Activated T-cell treated with anti-CD3 and anti-CD28 coated beads, Interleukin-2, amount 50 U/mL, for 1 hour (primary cell): Measurements from ENCODE around the gene WHRN.

Experiments
- DNase-seq: peaks from one replicate; pipeline ENCODE4 v3.0.0-alpha.2; 2020

WHRN gene

DNA sequence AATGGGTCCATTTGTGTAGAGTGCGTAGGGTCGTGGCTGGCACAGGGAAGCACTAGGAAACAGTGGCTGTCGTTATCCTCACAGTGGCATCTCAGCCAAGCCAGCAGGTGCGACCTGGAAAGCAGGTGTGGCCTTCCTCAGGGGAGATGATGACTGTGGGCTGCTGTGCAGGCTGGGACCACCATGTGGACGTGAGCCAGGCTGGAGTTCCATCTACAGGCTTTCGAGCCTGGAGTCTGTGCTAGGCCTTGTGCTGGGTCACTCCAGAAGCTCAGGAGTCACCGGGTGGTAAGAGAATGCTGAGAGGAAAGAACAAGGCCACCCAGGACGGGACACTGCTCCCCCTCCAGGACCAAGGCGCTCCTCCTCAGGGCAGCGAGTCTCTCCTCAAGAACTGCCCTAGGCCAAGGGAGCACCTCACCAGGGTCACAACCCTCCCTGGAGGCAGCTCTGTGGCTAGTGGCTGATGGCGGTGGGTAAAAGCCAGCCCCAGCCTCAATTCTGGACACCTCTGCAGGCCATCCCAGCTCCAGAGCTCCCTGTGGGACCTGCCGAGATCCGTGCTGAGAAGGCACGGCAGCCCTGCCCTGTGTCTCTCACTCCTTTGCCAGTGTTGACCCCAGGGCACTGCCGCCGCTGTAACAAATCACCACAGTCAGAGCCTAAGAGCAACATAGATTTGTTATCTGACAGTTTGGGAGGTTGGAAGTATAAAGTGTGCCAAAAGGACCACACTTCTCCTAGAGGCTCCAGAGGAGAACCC lies 36.0 kb downstream of the WHRN start:
- DNase-seq = no peak

DNA sequence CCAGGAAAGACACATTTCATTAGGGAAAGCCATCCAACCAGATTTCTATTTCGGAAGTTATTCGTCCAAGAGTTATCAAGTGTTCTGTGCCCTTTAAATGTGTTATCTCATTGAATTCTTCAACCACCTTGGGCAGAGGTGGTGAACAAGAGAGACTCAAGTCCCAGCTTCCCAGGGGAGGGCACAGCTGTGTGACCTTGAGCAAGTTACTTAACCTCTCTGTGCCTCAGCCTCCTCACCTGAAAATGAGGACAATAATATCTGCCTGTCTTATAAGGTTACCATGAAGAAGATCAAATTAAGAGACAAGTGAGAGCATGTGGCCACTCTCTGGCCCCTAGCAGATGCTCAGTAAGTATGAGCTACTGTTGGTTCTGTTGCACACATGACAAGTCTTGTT lies 37.4 kb downstream of the WHRN start:
- DNase-seq = no peak

DNA sequence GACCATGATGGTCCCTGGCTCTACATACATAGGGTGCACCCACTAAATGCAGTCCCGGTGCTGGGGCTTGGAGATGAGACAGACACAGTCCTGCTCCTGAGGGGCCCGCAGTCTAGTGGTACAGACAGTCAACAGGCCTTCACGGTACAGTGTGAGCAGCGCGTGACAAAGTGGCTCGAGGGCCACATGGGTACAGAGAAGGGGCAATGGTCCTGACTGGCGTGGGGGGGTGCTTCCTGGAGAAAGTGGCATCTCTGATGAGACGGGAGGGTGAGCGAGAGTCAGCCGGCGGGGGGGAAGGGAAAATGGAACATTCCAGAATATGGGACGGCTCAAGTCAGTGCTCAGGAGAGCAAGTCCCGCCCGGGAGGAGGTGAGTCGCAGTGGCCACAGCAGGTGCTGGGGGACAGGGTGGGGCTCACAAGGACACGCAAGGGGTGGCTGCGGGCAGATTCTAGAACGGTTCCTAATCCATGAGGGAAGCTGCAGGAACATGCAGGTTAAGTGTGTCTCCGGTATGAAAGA lies 38.0 kb downstream of the WHRN start:
- no peak for DNase-seq

DNA sequence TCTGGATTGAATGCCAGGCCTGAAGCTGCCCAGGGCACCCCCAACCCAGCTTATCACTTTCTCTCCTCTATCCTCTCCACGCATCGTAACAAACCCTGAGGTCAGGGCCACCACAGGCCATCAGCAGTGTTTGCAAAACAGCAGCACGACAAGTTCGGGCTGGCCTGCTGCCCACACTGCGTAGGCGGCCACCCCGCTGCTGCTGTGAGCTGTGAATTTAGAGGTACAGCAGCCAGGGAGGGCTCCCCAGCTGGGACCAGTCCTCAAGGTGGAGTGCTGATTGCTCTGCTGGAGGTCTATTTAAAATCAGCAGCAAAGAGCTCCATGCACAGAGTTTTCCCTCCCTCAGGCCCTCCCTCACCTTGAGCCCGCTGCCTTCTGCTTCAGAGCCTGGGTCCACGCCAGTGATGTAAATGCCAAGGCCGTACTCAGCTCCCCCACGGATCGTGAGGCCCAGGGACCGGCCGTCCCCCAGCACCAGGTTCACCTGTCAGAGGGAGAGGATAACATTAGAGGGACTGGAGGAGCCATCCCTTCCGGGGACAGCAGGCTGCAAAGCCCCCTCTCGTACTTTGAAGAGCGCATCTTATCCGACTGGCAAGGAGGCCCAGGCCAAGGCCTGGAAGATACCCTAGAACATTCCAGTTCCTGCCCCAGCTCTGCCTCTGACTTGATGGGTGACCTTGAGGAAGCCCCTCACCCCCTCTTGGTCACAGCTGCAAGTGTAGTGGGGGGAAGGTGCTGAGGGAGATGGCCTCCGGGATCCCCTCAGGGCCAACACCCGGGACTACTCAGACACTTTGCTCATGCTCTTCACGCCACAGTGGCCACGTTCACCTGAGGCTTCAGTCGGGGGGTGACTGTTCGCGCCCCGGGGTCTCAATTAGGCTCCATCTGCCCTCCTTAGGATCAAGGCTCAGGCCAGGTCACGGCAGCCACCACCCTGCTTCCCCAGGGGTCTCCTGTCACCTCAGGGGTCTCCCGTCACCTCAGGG lies 39.1 kb downstream of the WHRN start:
- DNase-seq = no peak

DNA sequence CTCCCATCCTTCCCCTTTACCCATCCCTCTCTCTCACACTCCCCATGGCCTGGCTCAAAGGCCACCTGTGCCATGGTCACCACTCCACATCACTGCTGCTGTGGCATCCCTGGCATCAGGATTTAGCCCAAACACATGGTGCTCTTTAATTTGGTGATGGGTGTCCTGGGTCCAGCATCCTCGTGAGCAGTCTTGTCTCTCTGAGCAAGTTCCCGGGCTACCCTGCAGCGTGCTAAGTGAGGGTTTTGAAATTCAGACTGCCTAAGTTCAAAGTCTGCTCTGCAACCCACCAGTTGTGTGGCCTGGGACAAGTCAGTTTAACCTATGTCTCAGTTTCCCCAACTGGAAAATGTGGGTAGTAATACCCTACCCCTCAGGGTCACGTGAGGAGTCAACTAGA lies 39.9 kb downstream of the WHRN start:
- no peak for DNase-seq

DNA sequence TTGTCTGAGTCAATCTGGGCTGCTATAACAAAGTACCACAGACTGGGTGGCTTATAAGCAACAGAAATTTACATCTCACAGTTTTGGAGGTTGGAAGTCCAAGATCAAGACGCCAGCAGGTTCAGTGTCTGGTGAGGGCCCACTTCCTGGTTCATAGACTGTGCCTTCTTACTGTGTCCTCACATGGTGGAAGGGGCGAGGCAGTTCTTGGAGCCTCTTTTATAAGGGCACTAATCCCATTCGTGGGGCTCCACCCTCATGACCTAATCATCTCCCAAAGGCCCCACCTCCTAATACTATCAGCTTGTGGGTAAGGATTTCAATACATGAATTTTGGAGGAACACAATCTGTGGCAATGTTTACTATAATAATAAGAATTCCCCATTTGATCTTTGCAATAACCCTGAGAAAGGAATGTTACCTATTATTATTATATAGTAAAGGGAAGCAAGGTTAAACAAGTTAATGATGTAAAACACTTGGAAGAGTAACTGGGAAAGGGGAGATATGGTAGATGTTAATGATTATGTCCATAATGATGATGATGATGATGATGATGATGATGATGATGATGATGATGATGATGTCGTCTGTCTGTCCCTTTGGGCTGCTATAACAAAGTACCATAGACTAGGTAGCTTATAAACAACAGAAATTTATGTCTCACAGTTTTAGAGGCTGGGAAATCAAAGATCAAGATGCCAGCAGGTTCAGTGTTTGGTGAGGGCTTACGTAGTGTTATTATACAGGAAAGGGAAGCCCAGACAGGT lies 40.8 kb downstream of the WHRN start:
- no peak for DNase-seq

DNA sequence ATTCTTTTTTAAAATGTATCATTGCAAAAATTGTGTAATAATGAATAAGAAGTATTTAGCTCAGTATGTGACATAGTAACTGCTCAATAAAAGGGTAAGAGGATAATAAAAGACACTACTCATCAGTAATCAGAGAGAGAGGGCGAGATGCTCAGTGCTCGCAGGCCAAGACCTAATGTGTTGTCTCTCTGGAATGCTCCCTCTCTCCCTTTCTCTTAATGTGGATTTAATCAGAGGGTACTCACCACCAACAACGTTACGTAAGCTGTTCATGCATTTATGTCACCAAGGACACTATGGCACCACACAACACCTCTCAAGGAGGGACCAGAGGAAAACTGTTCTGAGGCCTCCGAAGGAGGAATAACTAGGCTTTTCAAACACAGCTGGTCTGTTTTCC lies 42.5 kb downstream of the WHRN start:
- DNase-seq = no peak

DNA sequence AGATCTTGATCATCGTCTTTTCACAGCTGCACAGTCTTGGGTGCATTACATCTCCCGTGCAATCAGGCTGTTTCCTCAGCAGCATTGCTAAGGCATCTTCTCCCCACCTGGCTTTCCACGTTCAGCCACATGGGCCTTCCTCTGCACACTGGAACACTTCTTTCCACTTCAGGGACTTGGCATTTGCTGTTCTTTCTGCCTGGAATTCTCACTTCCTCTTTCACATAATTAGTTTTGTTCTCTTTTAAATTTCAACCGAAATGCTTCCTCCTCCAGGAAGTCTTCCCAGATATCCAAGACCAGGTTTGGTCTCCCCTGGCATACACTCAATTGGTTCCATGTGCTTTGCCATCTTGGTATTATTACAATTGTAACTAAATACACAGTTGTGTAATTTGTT lies 43.8 kb downstream of the WHRN start:
- no peak for DNase-seq

DNA sequence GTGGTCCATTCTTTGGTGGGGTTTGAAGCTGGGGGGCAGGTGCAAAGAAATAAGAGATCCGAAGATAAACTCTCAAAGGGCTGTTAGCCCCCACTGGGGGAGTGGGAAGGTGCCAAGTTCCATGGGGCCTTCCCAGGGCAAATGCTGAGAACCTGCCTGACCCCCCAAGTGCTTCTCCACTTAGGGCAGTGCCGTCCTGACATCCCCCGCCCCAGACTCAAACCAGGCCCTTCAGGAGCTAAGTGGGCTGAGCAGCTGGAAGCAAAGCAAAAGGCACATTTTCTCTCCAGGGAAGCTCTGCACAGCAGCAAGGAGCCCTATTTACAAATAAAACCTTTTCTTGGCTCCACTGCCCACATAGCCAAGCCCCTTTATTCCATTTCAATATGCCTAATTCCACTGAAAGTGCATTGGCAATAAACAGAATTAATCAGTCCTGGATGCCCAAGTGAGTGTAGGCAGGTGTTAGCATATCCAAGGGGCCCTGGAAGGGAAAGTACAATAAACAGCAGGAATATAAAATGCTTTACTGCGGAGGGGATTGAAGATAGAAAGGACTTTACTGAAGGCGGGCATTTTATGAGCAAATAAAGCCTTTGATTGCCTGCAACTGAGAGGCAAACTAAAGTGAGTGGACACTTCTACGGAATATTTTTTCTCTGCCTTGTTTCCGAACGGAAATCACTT lies 44.6 kb downstream of the WHRN start:
- DNase-seq = no peak

DNA sequence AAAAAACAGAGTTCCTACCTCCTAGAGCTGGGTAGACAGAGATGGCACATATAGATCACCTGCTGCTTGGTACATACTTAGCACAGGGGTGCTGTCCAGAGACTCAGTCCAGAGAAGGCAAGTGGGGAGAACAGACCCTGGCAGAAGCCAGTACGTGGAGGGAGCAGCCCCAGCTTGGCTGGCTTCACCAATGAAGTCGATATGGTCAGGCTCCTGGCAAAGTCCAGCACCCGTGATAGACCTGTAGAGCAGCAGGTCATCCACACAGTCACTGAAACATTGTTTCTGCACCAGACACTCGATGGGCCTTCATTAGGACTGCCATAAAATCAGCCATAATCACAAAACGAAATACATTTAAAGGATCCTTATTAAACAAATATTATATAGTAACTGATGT lies 45.8 kb downstream of the WHRN start:
- DNase-seq = no peak

DNA sequence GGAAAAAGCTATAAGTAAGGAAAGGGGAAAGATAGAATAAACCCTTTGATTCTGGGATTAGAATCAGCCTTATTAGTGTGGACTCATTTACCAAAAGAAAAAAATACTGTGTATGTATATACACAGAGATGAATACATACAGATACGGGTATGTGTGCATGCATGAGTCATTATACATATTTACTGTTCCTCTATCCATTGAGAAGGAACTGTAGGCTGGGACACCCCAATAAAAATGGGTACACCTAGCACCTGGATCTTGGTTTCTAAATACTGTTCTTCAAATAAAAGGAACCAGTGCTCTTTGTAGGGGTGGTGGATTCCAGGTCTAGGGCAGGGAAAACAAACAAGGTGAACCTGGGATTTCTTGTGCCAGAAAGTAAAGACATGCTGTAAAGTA lies 48.3 kb downstream of the WHRN start:
- DNase-seq = no peak

DNA sequence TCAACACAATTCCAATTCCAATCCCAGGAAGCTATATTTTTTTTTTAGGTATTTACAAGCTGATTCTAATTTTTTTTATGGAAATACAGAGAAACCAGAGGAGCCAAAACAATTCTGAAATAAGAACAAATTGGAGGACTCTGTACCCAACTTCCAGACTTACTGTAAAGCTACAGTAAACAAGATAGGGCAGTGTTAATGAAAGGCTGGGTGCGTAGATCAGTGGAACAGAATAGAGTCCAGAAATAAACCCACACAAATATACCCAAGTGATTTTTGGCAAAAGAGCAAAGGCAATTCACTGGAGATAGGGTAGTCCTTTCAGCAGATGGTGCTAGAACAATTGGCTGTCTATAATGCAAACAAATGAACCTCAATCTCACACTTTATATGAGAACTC lies 50.6 kb downstream of the WHRN start:
- no peak for DNase-seq

DNA sequence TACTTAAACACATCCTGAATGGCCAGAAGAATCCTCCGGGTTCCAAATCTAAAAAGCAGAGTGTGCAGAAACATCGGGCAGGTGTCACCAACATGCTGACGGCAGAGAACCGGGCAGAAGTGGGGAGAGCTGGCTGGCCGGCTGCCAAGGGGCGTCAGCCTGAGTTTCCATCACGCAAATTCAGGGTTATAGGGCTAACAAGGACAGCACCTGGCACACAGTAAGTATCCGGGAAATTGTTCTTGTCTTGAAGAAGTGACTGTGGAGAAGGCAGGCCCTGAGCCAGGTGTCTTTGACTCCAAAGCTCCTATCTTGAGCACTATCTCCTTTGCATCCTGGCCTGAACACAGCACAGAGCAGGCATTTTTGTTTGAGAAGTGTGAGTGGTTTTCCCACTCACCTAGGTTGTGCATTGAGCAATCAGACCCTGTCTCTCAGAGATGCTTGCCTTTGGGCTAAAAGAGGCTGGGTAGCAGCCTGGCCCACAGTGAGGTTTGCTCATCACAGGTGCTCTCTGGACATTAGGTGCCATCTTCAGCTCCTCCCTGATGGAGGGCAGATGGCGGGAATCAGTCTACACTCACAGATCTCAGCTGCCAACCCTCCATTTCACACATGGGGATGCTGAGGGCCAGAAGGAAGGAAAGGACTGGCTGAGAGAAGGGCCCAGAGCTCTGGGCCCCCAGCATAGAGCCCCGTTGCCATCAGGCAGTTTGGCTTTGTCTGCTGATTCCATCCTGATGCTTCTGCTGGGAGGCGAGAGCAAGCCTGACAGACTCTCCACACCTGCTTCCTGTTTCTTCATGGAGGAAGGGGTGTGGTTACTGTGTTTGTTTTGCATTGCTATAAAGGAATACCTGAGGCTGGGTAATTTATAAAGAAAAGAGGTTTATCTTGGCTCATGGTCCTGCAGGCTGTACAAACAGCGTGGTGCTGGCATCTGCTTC lies 52.8 kb downstream of the WHRN start:
- DNase-seq = peak; percentile 43

DNA sequence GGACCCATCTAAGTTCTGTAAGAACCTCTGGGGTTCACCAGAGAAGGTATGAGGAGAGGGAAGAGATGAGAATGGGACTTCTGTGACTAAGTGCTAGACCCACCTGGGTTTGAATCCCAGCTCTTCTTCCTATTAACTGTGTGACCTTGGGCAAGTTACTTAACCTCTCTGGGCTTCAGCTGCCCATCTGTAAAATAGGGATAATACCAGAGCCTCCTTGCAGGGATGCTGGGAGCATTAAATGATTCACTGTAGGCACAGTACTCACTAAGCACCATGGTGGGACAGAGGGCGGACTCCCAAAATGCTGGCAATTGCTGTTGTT lies 53.6 kb downstream of the WHRN start:
- no peak for DNase-seq

DNA sequence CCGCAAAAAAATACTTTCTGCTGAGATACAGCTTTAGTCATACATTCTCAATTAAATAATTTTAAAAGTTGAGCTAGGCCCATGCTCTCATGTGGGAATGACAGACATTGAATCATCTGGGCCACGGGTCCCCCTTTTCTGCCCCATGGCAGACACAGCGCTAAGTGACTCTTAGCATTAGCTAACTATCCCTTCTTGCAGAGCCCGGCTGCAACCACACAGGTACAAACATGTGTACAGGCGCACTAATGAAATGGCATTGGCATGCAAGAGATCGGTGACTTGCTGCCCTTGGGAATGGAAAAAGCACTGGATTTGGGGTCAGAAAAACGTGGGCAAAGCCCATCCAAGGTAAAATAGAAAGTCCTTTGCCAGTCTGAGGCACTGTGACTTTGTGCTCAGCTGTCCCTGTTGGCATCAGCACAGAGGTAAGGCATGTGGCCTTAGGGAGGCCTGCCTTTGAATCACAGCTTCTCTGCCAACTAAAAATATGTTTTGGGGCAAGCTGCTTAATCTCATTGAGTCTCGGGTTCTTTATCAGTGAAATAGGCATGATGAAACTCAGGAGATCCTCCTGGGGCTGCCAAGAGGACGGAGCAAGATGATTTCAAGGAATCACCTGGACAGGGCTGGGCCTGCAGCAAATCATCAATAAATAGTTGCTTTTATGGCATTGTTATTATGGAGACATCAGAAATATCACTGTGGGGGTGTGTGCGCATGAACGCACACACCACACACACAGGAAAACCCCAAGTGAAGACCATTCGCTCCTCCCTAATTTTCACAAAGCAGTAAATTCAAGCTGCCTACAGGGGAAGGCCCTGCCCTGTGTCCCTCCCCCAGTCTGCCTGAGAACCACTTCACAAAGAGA lies 54.2 kb downstream of the WHRN start:
- no peak for DNase-seq

DNA sequence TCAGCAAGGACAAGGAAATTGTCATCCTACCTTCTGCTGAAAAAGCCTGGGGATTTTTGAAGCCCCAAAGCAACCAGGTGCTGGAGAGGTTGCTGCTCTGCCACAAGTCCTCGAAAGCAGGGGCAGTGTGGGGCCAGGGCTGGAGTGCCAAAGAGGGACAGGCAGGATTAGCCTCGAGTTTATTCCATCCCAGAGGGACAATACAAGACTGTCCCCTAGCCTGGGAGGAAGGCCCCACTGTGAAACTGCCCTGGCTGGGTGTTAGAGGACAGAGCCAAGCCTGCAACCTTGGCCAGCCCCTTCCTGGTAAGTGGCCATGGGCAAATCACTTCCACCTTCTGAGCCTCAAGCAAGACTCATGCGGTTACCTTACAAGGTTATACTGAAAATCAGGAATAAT lies 55.1 kb downstream of the WHRN start:
- no peak for DNase-seq

DNA sequence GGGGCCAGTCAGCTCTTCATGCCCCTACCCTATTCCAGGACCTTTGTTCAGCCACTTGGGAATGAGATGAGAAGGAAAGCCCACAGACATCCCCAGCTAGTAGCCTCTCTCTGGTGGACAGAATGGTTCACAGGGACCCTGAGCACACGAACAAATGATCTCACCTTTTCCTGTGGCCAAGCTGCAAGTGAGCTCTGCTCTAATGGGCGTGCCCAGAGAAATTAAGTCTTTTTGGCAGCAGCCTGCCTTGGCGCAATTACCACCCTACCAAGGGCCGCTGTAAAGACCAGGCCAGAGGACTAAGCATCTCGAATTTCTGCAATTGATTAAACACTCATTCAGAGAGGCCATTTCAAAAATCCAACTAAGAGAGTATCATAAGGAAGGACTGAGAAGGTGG lies 56.0 kb downstream of the WHRN start:
- DNase-seq = no peak

DNA sequence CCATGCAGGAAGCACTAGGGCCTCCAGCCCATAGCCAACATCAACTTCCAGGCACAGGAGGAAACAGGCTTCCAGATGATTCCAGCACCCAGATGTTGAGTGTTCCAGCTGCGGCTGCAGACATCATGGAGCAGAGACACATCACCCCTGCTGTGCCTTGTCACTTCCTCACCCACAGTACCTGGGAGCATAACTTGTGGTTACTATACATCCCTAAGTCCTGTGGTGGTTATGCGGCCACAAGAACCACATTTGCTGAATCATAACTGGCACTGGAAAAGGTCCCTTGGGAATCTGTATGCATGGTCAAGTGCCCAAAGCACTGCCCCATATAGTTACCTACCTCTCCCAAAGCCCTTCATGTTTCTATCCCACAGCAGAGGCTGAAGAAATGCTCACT lies 56.6 kb downstream of the WHRN start:
- no peak for DNase-seq

DNA sequence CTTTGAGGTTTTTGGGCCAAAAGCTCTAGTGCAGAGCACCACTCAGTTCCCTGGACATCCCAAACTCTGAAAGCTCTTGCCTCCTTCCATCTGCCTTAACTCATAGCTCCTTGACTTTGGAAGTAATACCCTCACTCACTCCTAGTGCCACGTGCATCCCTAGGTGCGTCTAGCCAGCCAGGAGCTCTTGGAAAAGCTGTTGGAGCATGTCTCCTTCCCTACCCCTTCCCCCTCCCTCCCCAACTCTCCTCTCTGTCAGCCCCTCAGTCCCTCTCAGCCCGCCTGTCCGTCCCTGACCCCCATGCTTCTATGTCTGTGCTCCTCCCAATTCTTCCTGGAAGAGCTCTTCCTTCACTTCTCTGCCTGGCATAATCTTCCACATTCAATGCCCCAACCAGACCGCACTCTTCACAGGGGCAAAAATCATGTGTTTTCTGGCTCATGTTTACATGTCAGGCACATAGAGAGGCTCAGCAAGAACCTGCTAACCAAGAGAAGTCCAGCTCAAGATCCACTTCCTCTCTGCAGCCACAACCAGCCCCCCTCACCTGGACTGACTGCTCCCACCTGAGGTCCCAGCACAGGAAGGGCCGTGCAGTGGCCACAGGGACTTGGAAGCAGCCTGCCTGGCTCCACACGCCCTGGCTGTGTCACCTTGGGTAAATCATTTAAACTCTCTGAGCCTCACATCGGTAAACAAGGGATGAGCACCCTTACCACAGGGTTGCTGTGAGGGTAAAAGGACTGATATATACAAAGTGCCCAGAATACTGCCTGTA lies 58.4 kb downstream of the WHRN start:
- no peak for DNase-seq

DNA sequence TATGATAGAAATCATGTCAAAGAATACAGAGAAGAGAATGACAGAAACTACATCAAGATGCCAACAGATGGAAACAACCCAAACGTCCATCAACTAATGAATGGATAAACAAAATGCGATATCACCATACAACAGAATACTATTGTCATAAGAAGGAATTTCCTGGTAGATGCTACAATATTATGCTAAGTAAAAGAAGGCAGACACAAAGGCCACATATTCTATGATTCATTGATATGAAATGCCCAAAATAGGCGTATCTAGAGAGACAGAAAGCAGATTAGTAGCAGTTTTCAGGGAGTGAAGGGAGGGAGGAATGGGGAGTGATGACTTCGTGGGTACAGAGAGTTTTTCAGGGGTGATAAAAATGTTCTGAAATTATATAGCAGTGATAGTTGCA lies 59.2 kb downstream of the WHRN start:
- no peak for DNase-seq
